Measurements from ENCODE around the gene NPY4R. TPM values are rescaled to one million over a fixed set of nuclear protein-coding genes. Genes with fewer than 3 reads are reported as not detected.
A peak's percentile ranks its signal among the peaks of the same experiment; 100 is the strongest.
"Not testable (repeated sequence)": the region's sequence is repeated elsewhere in the genome, so short reads cannot be mapped to it uniquely, and the experiment has no call there.

The NPY4R gene, protein sequence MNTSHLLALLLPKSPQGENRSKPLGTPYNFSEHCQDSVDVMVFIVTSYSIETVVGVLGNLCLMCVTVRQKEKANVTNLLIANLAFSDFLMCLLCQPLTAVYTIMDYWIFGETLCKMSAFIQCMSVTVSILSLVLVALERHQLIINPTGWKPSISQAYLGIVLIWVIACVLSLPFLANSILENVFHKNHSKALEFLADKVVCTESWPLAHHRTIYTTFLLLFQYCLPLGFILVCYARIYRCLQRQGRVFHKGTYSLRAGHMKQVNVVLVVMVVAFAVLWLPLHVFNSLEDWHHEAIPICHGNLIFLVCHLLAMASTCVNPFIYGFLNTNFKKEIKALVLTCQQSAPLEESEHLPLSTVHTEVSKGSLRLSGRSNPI
- not detected for total RNA-seq

DNA sequence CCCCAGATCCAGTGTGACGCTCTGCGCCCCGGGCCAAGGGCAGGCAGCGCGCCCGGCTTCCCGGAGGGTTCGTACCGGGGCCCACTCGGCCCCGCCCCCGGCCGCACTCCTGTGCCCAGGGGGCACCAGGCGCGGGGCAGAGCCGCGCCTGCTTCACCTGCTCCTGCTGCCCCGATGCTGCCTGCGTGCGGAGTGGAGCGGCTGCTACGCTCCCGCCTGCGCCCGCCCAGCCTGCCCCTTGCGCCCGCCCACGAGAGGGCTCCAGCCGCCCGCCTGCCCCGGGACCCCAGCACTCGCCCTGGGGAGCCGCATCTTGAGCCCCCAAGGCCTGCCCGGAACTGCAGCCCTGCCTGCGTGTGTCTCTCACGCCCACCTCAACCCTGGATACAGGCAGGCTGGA is at the start of gene NPY4R:
Gene NPY4R (minus strand): TSS at position 194 of the 400 bp plus-strand sequence. CDS start 3,323 bp downstream, outside the sequence.
- H3K36me3 Mint-ChIP-seq, ATAC-seq, H3K27ac Mint-ChIP-seq: not testable (repeated sequence)

DNA sequence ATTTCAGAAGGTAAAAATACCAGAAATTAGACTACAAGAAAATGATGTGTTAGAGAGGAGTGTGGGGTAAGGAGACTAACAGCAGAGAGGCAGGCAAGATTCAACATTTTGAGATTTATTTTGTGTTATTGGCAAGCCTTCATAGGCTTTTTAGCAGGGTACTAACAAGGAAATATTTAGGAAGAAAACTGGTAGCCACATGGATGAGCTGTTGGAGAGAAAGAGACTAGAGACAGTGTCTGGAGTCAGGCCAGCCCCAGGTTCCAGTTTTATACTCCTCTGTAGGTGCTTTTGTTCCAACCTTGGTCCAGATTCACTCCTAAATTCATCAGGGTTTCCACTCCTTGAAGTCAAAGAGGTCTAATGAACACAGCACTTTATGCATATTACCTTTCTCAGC is 49.6 kb upstream of the NPY4R start:
- Mint-ChIP-seq H3K4me1 (no peaks in the 10 kb centered on the region), H3K36me3 (no peaks in the 10 kb centered on the region), H3K27ac (no peak overlapping the region), H3K9me3 (ENCODE audit: low read depth) (no peaks in the 10 kb centered on the region), H3K4me3 (no peak overlapping the region), H3K27me3 (no peaks in the 10 kb centered on the region)
- CTCF ChIA-PET: no interaction called here
- DNase-seq: no peak
- no peak for ATAC-seq

More for the DNA sequence above, at the start of gene NPY4R:
- H3K4me1 Mint-ChIP-seq; H3K4me3 Mint-ChIP-seq; DNase-seq; CTCF ChIA-PET; H3K27me3 Mint-ChIP-seq; H3K9me3 Mint-ChIP-seq (ENCODE audit: low read depth): not testable (repeated sequence)

DNA sequence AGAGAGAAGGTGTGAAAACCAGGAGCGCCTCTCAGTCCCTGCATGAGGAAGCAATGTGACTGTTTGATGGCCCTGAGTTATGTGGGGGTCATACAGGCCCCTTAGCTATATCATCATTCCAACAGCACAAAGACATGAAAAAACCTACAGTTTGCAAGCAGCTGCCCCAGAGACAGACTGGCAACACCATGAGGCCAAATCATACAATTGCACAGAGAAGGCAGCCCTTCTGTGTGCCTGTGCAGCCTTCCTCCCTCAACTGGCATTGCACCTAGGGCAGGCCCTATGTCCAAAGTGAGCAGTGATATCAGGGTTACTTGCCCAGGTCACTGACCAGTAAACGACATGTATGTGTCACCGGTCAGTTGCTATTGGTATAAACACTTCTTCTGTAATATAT is 49.1 kb upstream of the NPY4R start:
- H3K36me3 Mint-ChIP-seq: no peaks in the 10 kb centered on the region
- DNase-seq (peak; percentile 39), ATAC-seq (no peak)
- no peaks in the 10 kb centered on the region for H3K9me3 Mint-ChIP-seq (ENCODE audit: low read depth)
- no peak overlapping the region for H3K4me3 Mint-ChIP-seq
- H3K4me1 Mint-ChIP-seq: no peaks in the 10 kb centered on the region
- H3K27me3 Mint-ChIP-seq: no peaks in the 10 kb centered on the region
- CTCF ChIA-PET: no interaction called here
- no peak overlapping the region for H3K27ac Mint-ChIP-seq

DNA sequence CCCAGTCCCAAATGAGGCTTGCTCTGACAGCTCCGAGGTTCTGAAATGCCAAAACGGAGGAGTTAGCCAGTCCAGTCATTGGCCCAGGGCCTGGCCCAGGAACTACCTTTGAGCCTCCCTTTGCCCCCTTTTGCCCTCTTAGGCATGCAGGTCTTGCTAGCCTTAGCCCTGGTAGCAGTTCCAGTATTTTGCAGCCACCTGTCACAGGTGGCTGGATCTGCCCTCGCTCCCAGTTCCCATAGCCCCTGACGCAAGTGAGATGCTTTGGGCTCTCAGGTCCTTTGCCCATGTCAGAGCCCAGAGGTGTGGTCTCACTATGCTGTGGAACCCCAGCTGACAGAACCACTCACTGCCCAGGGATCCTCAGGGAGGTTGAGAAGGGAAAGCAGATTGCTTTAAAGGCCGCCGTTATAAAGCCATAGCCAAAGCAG is 48.7 kb upstream of the NPY4R start:
- Mint-ChIP-seq H3K4me1 (no peaks in the 10 kb centered on the region), H3K9me3 (ENCODE audit: low read depth) (no peaks in the 10 kb centered on the region), H3K36me3 (no peaks in the 10 kb centered on the region), H3K27me3 (no peaks in the 10 kb centered on the region), H3K27ac (no peak overlapping the region), H3K4me3 (no peak overlapping the region)
- ATAC-seq (no peak), DNase-seq (peak; percentile 40)
- CTCF ChIA-PET: no interaction called here

DNA sequence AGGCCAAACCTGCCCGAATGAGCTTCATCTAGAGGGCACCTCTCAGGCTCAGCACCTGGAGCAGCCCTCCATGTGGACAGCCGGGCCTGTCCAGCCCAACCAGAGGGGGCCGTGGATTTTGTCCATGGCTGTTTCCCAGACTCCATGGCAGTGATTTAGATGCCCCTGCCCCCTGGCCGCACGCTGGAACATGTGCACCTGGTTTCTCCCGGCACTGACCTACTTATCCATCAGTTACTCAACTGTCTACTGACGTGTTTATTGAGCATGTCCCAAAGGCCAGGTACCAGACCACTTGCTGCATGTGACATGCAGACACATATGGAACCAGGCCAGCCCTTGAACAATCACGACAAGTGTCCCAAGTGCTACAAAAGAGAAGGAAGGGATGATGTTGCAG is 47.6 kb upstream of the NPY4R start:
- DNase-seq; CTCF ChIA-PET; H3K27me3 Mint-ChIP-seq; H3K9me3 Mint-ChIP-seq (ENCODE audit: low read depth); ATAC-seq; H3K27ac Mint-ChIP-seq; H3K36me3 Mint-ChIP-seq; H3K4me3 Mint-ChIP-seq; H3K4me1 Mint-ChIP-seq: not testable (repeated sequence)

DNA sequence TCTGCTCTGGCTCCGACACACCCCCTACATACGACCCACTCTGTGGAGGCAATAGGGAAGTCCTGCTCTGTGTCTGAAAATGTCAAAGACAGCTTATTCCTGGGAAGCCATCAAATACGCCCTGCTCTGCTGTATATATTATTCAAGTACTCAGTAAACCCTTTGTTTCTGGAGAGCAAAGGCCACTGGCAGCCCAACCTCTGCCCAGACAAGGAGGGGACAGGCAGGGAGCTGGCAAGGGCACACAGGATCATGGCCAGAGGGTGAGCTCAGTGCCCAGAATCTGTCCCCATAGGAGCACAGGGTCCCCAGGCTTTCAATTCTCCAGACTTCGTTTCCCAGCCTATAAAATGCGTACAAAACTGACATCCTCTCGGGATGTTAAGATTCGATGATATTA is 47.0 kb upstream of the NPY4R start:
- CTCF ChIA-PET; H3K27ac Mint-ChIP-seq; H3K36me3 Mint-ChIP-seq; H3K4me1 Mint-ChIP-seq; DNase-seq; ATAC-seq; H3K9me3 Mint-ChIP-seq (ENCODE audit: low read depth); H3K4me3 Mint-ChIP-seq; H3K27me3 Mint-ChIP-seq: not testable (repeated sequence)

DNA sequence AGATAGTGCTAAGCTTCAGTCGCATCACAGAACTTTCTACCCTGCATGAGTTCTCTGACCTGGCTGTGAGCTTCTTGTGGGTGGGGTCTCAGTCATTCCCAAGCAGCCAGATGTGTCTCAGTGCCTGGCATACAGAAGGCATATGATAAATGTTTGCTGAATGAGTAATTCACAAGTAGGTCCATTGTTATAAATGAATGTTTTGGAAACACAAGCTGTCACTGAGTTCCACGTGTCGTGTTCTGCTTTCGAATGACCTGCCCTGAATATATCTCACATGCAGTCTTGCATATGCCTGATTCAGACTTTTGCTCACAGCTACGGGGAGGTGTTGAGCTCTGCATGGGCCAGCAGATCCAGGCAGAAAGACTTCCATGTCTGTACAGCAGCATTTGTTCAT is 46.2 kb upstream of the NPY4R start:
- H3K9me3 Mint-ChIP-seq (ENCODE audit: low read depth); H3K4me1 Mint-ChIP-seq; H3K4me3 Mint-ChIP-seq; H3K27ac Mint-ChIP-seq; DNase-seq; CTCF ChIA-PET; H3K27me3 Mint-ChIP-seq; H3K36me3 Mint-ChIP-seq; ATAC-seq: not testable (repeated sequence)

DNA sequence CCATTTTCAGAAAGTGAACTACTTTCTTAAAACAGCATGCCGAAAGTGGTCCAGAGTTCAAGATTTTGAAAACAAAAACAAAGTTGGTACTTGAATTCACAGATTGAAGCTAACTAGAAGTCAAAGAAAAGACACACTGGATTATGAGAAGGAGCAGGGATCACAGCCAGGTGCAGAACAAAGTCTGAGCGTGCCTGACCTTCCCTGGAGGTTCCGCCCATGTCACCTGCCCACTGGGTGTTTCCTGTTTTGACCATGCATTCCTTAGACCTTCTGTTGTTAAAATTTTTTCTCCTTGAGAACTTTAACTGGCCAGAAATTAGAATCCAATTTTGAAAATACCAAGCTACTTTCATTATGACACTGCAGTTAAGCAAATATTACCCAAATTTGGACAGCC is 34.2 kb upstream of the NPY4R start:
- H3K9me3 Mint-ChIP-seq (ENCODE audit: low read depth); H3K27me3 Mint-ChIP-seq; ATAC-seq; H3K4me1 Mint-ChIP-seq; CTCF ChIA-PET; H3K36me3 Mint-ChIP-seq; H3K27ac Mint-ChIP-seq; DNase-seq; H3K4me3 Mint-ChIP-seq: not testable (repeated sequence)

DNA sequence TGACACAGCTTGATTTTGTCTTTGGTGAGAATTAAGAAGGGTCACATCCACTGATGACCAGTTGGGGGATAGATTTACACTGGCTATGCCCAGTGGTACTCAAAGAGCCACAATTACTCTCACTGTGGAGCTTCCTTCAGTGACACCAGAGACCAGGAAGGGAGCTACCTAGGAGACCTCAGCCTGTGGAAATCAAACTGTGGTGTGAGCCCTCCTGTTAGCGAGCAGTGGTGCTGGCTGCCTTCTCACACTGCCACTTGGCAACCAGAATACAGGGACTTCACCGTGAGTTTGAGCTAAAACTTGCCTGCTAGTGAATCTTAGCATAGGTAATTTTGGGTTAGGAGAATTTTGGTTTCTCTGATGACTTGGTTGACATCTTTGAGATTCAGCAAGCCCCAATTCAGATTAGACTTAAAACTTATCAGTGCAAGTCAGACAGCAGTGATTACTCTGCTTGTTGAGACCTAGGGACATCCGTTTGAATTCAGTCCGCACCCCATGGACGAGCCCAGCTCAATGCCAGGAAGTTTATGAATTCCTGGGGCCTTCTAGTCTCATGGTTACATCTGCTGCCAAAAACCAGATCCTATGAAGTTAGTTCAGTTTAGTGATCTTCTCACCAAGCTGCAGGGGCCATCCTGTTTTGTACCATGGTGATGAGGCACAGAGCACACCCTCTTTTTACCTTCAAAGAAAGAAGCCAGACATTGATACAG is 33.4 kb upstream of the NPY4R start:
- DNase-seq; ATAC-seq; H3K4me1 Mint-ChIP-seq; H3K27me3 Mint-ChIP-seq; H3K36me3 Mint-ChIP-seq; H3K27ac Mint-ChIP-seq; H3K4me3 Mint-ChIP-seq; H3K9me3 Mint-ChIP-seq (ENCODE audit: low read depth); CTCF ChIA-PET: not testable (repeated sequence)

DNA sequence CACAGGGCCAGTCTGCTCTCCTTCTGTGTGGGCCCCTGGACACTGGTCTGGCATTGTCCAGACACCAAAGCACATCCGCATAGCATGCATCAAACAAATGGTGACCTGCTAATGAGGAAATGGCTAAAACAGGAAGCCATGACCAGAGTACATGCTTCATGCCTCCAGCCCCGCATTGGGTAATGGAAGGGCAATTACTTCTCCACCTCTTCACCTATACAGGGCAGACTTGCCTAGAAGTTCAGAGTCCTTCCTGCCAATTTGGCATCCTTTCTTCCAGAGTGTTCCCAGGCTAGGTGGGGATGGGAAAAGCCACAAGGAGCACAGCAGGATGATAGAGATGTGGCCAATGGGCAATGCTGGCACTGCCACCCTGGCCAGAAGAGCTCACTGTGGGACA is 32.1 kb upstream of the NPY4R start:
- DNase-seq; H3K9me3 Mint-ChIP-seq (ENCODE audit: low read depth); ATAC-seq; H3K4me3 Mint-ChIP-seq; H3K36me3 Mint-ChIP-seq; H3K4me1 Mint-ChIP-seq; H3K27me3 Mint-ChIP-seq; H3K27ac Mint-ChIP-seq; CTCF ChIA-PET: not testable (repeated sequence)

DNA sequence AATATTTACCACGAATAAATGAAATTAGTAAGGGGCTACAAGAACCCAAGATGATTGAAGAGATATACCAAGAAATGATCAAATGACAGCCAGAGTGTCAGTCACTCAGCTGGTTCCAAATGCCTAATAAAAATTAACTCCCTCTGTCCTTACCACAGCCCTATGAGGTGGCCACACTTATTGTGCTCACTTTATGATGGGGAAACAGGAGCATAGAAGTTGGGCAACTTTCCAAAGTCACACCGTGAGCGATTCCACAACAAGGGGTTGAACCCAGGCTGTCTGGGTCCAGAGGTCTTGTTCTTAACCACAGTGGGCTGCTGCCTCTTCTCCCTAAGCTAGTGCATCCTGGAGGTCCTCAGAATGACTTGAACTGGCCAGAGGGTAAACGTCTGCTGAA is 31.6 kb upstream of the NPY4R start:
- H3K4me3 Mint-ChIP-seq; ATAC-seq; H3K36me3 Mint-ChIP-seq; DNase-seq; H3K27ac Mint-ChIP-seq; CTCF ChIA-PET; H3K9me3 Mint-ChIP-seq (ENCODE audit: low read depth); H3K4me1 Mint-ChIP-seq; H3K27me3 Mint-ChIP-seq: not testable (repeated sequence)

DNA sequence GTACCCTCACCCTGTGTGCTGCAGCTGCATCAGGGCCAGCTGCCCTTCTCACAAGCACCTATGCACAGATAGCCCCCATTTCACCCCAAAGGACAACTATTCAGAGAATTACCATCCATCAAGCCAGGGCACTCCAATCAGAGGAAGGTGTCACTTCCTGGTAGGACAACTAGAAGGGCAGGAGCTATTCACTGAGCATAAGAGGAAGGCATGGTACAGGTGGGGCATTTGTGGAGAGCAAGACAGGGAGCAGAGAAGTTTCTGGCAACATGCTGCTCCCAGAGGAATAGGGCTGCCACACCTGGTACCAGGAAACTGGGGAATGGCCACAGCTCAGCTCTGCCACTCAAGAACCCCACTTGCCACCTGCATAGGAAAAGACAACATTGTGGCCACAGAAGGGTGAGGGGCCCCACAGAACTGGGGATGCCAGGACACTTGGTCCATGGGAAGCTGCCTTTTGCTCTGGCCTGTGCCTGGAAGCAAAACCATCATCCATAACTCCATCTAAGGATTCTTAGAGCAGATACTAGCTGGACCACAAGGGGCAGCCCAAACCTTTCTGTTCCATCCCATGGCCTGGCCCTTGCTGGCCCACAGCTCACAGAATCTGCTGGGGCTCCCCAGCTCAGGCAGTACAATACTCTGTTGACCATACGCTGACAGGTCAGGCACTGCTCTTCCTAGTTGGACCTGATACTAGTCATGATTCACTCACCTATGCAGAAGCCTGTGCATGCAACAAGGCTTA is 25.8 kb upstream of the NPY4R start:
- H3K27me3 Mint-ChIP-seq; CTCF ChIA-PET; H3K4me1 Mint-ChIP-seq; ATAC-seq; H3K36me3 Mint-ChIP-seq; H3K4me3 Mint-ChIP-seq; H3K9me3 Mint-ChIP-seq (ENCODE audit: low read depth); H3K27ac Mint-ChIP-seq; DNase-seq: not testable (repeated sequence)

DNA sequence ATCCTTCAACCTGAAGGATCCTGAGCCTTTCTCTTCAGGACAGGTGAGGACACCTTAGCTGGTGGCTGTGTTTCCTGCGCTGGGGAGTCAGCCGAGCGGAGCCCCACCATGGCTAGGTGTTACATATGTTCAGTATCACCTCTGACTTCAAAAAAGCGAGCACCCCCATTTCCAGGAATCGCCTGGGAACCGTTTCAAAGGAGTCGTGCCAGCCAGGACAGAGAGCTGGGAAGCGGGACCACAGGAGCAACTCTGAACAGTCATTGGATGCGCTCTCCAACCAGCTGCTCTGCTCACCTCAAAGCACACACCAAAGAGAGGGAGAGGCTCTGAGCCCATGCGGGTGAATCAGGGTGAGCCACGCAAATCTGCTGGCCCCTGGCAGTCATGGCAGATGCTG is 24.5 kb upstream of the NPY4R start:
- ATAC-seq; H3K27me3 Mint-ChIP-seq; H3K4me3 Mint-ChIP-seq; H3K27ac Mint-ChIP-seq; H3K9me3 Mint-ChIP-seq (ENCODE audit: low read depth); H3K36me3 Mint-ChIP-seq; H3K4me1 Mint-ChIP-seq; CTCF ChIA-PET: not testable (repeated sequence)
- peak; percentile 35 for DNase-seq

DNA sequence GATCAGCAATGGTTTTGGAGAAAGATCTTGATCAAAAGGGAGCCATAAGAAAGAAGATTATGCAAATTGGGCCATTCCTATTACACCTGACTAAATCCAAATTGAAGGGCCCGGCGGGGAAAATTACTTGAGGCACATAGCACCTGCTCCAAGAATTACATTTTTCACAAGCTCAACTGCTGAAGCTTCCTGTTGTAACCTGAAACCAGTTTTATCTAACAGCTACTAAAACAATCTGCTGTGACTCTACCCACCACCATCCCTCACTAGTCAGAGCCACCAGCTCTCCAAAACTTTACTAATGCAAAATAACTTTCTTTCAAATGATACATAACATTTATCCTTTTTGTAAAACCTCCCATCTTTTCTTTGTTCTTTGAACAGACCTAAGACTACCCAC is 20.7 kb upstream of the NPY4R start:
- CTCF ChIA-PET; H3K9me3 Mint-ChIP-seq (ENCODE audit: low read depth); H3K4me1 Mint-ChIP-seq; ATAC-seq; H3K4me3 Mint-ChIP-seq; H3K36me3 Mint-ChIP-seq; H3K27ac Mint-ChIP-seq; DNase-seq; H3K27me3 Mint-ChIP-seq: not testable (repeated sequence)

Data from activated CD8-positive, alpha-beta memory T cell treated with anti-CD3 and anti-CD28 coated beads, Interleukin-2, amount 10 ng/mL, durations not matched to agents 7 days and 5 days (primary cell).